Choroid plexus epithelial cell (primary cell): ENCODE data around the gene PCBP3.
A peak's percentile ranks its signal among the peaks of the same experiment; 100 is the strongest.

Experiments used
- DNase-seq: peaks from one replicate; pipeline ENCODE4 v3.0.0-alpha.2; 2010; ENCODE audit warnings: low read depth
- H3K4me3 ChIP-seq: 2 replicates; pipeline ENCODE4 v1.5.1; 2011; ENCODE audit warnings: low read depth, mild to moderate bottlenecking, control low read depth, low read length, moderate library complexity
- CTCF ChIP-seq: conservative IDR thresholded peaks from 2 replicates; pipeline ENCODE4 v1.5.1; 2011; ENCODE audit warnings: low read depth, mild to moderate bottlenecking, control low read depth, inconsistent platforms, low read length, moderate library complexity

The PCBP3 gene

GRCh38 chr21:45983649-45983965 lies 340.1 kb downstream of the PCBP3 start:
- DNase-seq = no peak
- TF ChIP-seq CTCF = no peak
- H3K4me3 ChIP-seq = peak overlapping the region; percentile 74

- DNase-seq = no peak
- TF ChIP-seq CTCF = no peak
- H3K4me3 ChIP-seq = peak overlapping the region; percentile 74
Measured at GRCh38 chr21:45983981-45984551, 340.5 kb downstream of the PCBP3 start.

DNA sequence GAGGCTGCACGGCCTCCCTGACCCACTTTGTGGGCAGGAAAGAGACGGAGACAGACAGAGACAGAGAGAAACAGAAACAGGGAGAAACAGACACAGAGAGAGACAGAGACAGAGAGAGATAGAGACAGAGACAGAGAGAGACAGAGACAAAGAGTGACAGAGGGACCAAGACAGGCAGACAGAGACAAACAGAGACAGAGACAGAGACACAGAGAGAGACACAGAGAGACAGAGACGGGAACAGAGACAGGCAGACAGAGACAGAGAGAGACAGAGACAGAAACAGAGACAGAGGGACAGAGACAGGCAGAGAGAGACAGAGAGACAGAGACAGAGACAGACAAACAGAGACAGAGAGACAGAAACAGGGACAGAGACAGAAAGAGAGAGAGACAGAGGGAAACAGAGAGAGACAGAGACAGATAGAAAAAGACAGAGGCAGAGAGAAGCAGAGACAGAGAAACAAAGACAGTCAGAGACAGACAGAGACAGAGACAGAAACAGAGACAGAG lies 341.1 kb downstream of the PCBP3 start:
- no peak overlapping the region for H3K4me3 ChIP-seq
- TF ChIP-seq CTCF = no peak
- no peak for DNase-seq

- no peak for DNase-seq
- H3K4me3 ChIP-seq = no peak overlapping the region
Measured at GRCh38 chr21:45985471-45986315, 342.2 kb downstream of the PCBP3 start.

GRCh38 chr21:45986316-45987051 lies 343.0 kb downstream of the PCBP3 start:
- no peak for DNase-seq
- no peak overlapping the region for H3K4me3 ChIP-seq
- no peak for TF ChIP-seq CTCF

More at GRCh38 chr21:45985471-45986315, 342.2 kb downstream of the PCBP3 start:
- TF ChIP-seq CTCF = no peak

DNA sequence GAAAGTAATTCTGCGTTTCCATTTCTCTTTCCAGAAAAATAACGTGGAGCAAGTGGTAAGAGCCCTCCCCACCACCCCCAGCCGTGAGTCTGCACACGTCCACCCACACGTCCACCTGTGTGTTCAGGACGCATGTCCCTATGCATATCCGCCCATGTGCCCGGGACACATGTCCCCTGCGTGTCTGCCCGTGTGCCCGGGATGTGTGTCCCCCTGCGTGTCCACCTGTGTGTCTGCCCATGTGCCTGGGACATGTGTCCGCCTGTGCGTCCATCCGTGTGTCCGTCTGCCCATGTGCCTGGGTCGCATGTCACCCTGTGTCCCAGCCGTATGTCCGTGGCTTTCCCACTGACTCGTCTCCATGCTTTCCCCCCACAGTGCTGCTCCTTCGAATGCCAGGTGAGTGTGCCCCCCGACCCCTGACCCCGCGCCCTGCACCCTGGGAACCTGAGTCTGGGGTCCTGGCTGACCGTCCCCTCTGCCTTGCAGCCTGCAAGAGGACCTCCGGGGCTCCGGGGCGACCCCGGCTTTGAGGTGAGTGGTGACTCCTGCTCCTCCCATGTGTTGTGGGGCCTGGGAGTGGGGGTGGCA lies 343.7 kb downstream of the PCBP3 start:
- no peak for TF ChIP-seq CTCF
- no peak overlapping the region for H3K4me3 ChIP-seq
- no peak for DNase-seq
